Measurements from ENCODE around the gene CLASP1.

CLASP1 gene

GRCh38 chr2:121577381-121577780, 71.9 kb downstream of the CLASP1 start:
- H3K4me3 ChIP-seq (ENCODE audit: low read depth, low read length), result no peak overlapping the region
- TF ChIP-seq CTCF (conservative IDR thresholded peaks at IDR 0.05; ENCODE audit: low read depth, low read length), result no peak
- DNase-seq (ENCODE audit: low read depth), result no peak

GRCh38 chr2:121576263-121576662, 73.0 kb downstream of the CLASP1 start:
- H3K4me3 ChIP-seq (ENCODE audit: low read depth, low read length), result no peak overlapping the region
- TF ChIP-seq CTCF (conservative IDR thresholded peaks at IDR 0.05; ENCODE audit: low read depth, low read length), result no peak
- DNase-seq (ENCODE audit: low read depth), result no peak

GRCh38 chr2:121575800-121576199, 73.5 kb downstream of the CLASP1 start:
- no peak for DNase-seq (ENCODE audit: low read depth)
- TF ChIP-seq CTCF (conservative IDR thresholded peaks at IDR 0.05; ENCODE audit: low read depth, low read length), result no peak
- no peak overlapping the region for H3K4me3 ChIP-seq (ENCODE audit: low read depth, low read length)

GRCh38 chr2:121570667-121571055, 78.6 kb downstream of the CLASP1 start:
- TF ChIP-seq CTCF (conservative IDR thresholded peaks at IDR 0.05; ENCODE audit: low read depth, low read length), result no peak

GRCh38 chr2:121570036-121570666, 79.1 kb downstream of the CLASP1 start:
- no peak for TF ChIP-seq CTCF (conservative IDR thresholded peaks at IDR 0.05; ENCODE audit: low read depth, low read length)
- no peak for DNase-seq (ENCODE audit: low read depth)
- no peak overlapping the region for H3K4me3 ChIP-seq (ENCODE audit: low read depth, low read length)

More at GRCh38 chr2:121570667-121571055, 78.6 kb downstream of the CLASP1 start:
- no peak overlapping the region for H3K4me3 ChIP-seq (ENCODE audit: low read depth, low read length)
- DNase-seq (ENCODE audit: low read depth), result no peak

- no peak overlapping the region for H3K4me3 ChIP-seq (ENCODE audit: low read depth, low read length)
- peak; percentile 66 for DNase-seq (ENCODE audit: low read depth)
- TF ChIP-seq CTCF (conservative IDR thresholded peaks at IDR 0.05; ENCODE audit: low read depth, low read length), result no peak
Measured at GRCh38 chr2:121567957-121568409, 81.3 kb downstream of the CLASP1 start.

- TF ChIP-seq CTCF (conservative IDR thresholded peaks at IDR 0.05; ENCODE audit: low read depth, low read length), result no peak
- no peak for DNase-seq (ENCODE audit: low read depth)
- no peak overlapping the region for H3K4me3 ChIP-seq (ENCODE audit: low read depth, low read length)
Measured at GRCh38 chr2:121567452-121567851, 81.8 kb downstream of the CLASP1 start.

Data from choroid plexus epithelial cell (primary cell).